Stimulated activated CD4-positive, alpha-beta T cell treated with anti-CD3 and anti-CD28 coated beads, TNF-alpha, amount 100 ng/mL, for 4 hours (primary cell): ENCODE results near the gene LIPA.

Experiments
- DNase-seq, 3 experiments: peaks; one replicate each; pipeline ENCODE4 v3.0.0-alpha.2; 2020; ENCODE audit warnings: low read depth in 3 of 3

Gene LIPA

GRCh38 chr10:89164920-89165319 lies 86.7 kb downstream of the LIPA start:
- DNase-seq: no peak

- no peak for DNase-seq
Measured at GRCh38 chr10:89164080-89164479, 87.5 kb downstream of the LIPA start.
